KMS-11 (cell line): ENCODE results near the gene FA2H.
"Not testable (repeated sequence)": the region's sequence is repeated elsewhere in the genome, so short reads cannot be mapped to it uniquely, and the experiment has no call there.

Experiments used
- H2AFZ ChIP-seq: fragments of 200-600 bp; sonication (generic); 2 replicates; pipeline ENCODE4 v1.6.1; 2016; ENCODE audit warnings: antibody characterized with exemption, mixed run types, low read depth
- H3K27ac ChIP-seq: fragments of 200-600 bp; sonication (generic); 2 replicates; pipeline ENCODE4 v1.6.1; 2016; ENCODE audit warnings: mild to moderate bottlenecking, mixed run types
- H3K27me3 ChIP-seq: fragments of 200-600 bp; sonication (generic); 2 replicates; pipeline ENCODE4 v1.6.1; 2017; ENCODE audit warnings: mild to moderate bottlenecking, low read depth, mixed run types, moderate library complexity; ENCODE audit not compliant: insufficient read depth
- H3K36me3 ChIP-seq: fragments of 200-600 bp; sonication (generic); 2 replicates; pipeline ENCODE4 v1.6.1; 2017; ENCODE audit warnings: mild to moderate bottlenecking, mixed run types; ENCODE audit not compliant: insufficient read depth
- H3K4me1 ChIP-seq: fragments of 200-600 bp; sonication (generic); 2 replicates; pipeline ENCODE4 v1.6.1; 2016; ENCODE audit warnings: mild to moderate bottlenecking, low read depth, mixed run types; ENCODE audit not compliant: poor library complexity, severe bottlenecking
- H3K4me2 ChIP-seq: fragments of 200-600 bp; sonication (generic); 2 replicates; pipeline ENCODE4 v1.7.0; 2016; ENCODE audit warnings: mild to moderate bottlenecking, mixed run types
- H3K4me3 ChIP-seq: fragments of 200-600 bp; sonication (generic); IDR thresholded peaks from 2 replicates; pipeline ENCODE4 v1.6.1; 2017; ENCODE audit warnings: low read depth, low read length, mixed read lengths; ENCODE audit not compliant: insufficient read depth
- H3K79me2 ChIP-seq: fragments of 200-600 bp; sonication (generic); 2 replicates; pipeline ENCODE4 v1.6.1; 2016; ENCODE audit warnings: low read depth, mixed run types; ENCODE audit not compliant: insufficient read depth
- H3K9ac ChIP-seq: fragments of 200-600 bp; sonication (generic); 2 replicates; pipeline ENCODE4 v1.6.1; 2016; ENCODE audit warnings: mild to moderate bottlenecking, mixed run types
- H4K20me1 ChIP-seq: fragments of 200-600 bp; sonication (generic); 2 replicates; pipeline ENCODE4 v1.6.1; 2016; ENCODE audit warnings: mild to moderate bottlenecking, mixed run types; ENCODE audit not compliant: insufficient read depth
- CTCF ChIP-seq: fragments of 200-600 bp; sonication (generic); conservative IDR thresholded peaks from 2 replicates; pipeline ENCODE4 v1.6.1; 2017; ENCODE audit warnings: low read depth, mild to moderate bottlenecking, antibody characterized with exemption, low read length, moderate library complexity, mixed read lengths

Gene FA2H

GRCh38 chr16:74769586-74770190 is 4.9 kb downstream of the FA2H start:
- Histone ChIP-seq H3K4me3 (no peak overlapping the region), H3K36me3 (no peaks in the 10 kb centered on the region), H3K4me2 (no peak overlapping the region), H4K20me1 (no peaks in the 10 kb centered on the region), H3K27ac (no peak overlapping the region), H3K27me3 (no peaks in the 10 kb centered on the region), H3K9ac (no peak overlapping the region), H3K4me1 (no peaks in the 10 kb centered on the region), H2AFZ (no peak overlapping the region), H3K79me2 (no peaks in the 10 kb centered on the region)
- TF ChIP-seq CTCF = no peak

- no peak overlapping the region for H3K4me3 ChIP-seq
- no peaks in the 10 kb centered on the region for H3K27me3 ChIP-seq
- H3K9ac ChIP-seq = no peak overlapping the region
- no peaks in the 10 kb centered on the region for H4K20me1 ChIP-seq
- H3K27ac ChIP-seq = no peak overlapping the region
- H3K36me3 ChIP-seq = no peaks in the 10 kb centered on the region
- no peaks in the 10 kb centered on the region for H3K4me1 ChIP-seq
- H3K4me2 ChIP-seq = no peak overlapping the region
- no peaks in the 10 kb centered on the region for H3K79me2 ChIP-seq
- H2AFZ ChIP-seq = no peak overlapping the region
- TF ChIP-seq CTCF = no peak
Measured at GRCh38 chr16:74768239-74768638, 6.4 kb downstream of the FA2H start.

GRCh38 chr16:74767749-74768148 is 6.9 kb downstream of the FA2H start:
- Histone ChIP-seq H3K9ac (no peak overlapping the region), H3K36me3 (no peaks in the 10 kb centered on the region), H3K27me3 (no peaks in the 10 kb centered on the region), H3K27ac (no peak overlapping the region), H3K4me1 (no peaks in the 10 kb centered on the region), H3K4me2 (no peak overlapping the region), H3K4me3 (no peak overlapping the region), H4K20me1 (no peaks in the 10 kb centered on the region), H3K79me2 (no peaks in the 10 kb centered on the region), H2AFZ (no peak overlapping the region)
- TF ChIP-seq CTCF = no peak

GRCh38 chr16:74766729-74767128 is 7.9 kb downstream of the FA2H start:
- no peaks in the 10 kb centered on the region for H3K79me2 ChIP-seq
- no peak overlapping the region for H2AFZ ChIP-seq
- no peak overlapping the region for H3K9ac ChIP-seq
- no peaks in the 10 kb centered on the region for H3K27me3 ChIP-seq
- H3K4me1 ChIP-seq = no peaks in the 10 kb centered on the region
- H3K4me2 ChIP-seq = no peak overlapping the region
- no peaks in the 10 kb centered on the region for H4K20me1 ChIP-seq
- H3K4me3 ChIP-seq = no peak overlapping the region
- H3K36me3 ChIP-seq = no peaks in the 10 kb centered on the region
- no peak overlapping the region for H3K27ac ChIP-seq
- TF ChIP-seq CTCF = no peak

GRCh38 chr16:74764184-74764583 is 10.4 kb downstream of the FA2H start:
- not testable (repeated sequence) for H3K9ac ChIP-seq, H3K27ac ChIP-seq, H3K4me1 ChIP-seq, H2AFZ ChIP-seq, H4K20me1 ChIP-seq, H3K4me3 ChIP-seq, H3K4me2 ChIP-seq, H3K27me3 ChIP-seq, H3K36me3 ChIP-seq, H3K79me2 ChIP-seq
